Ovary (tissue), 3 donors: ENCODE measurements around the gene BOK.

Experiments used
- POLR2A ChIP-seq: fragments of 450-650 bp; IDR thresholded peaks from one replicate; pipeline ENCODE4 v1.6.1; 2017; ENCODE audit warnings: antibody characterized with exemption, mild to moderate bottlenecking, moderate library complexity
- TF ChIP-seq, protein P1 (sequence below), 3 donors: fragments of 450-650 bp in 2 of 3; fragments of 200-600 bp in 1 of 3; IDR thresholded peaks; one replicate each; pipeline versions ENCODE4 v1.5.1 to v1.8.0; 2016 to 2022; ENCODE audit warnings: antibody characterized with exemption in 3 of 3, mild to moderate bottlenecking in 1 of 3
- donor health status: DM: no; HTN: no; CAD: no.

DNA sequence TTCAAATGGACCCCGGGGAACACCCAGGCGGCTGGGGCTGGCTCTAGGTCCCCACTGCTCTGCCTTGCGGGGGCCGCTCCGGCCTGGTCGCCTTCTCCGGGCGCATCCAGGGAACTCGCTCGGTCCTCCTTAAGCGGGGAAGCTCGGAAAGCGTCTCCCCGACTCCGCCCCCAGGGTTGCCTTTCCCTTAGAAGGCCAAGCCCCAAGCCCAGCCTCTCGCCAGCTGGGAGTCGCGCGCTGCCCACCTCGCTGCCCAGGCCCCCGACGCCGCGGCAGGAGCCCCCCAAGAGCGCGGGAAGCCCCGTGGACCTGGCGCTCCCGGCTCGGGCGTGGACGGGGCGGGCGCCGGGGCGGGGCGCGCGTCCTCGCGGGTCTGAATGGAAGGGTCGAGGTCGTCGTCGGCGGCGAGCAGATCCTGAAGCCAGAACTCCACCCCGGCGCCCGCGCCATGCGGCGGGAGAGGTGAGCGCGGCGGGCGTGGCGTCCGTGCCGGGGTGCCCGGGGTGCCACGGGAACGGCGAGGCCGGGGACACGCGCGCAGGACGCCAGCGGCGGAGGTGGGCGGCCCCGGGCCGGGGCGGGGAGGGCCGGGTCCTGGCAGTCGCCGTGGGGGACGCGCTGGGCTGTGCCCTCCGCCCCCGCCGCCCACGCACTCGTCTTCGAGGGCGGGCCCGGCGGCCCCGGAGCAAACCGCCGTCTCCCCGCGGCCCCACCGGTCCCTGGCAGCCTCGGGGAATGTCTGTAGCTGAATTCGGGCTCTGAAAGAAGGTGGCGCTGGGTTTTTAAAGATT is at the start of gene BOK:
- TF ChIP-seq POLR2A: no peak
- TF ChIP-seq, protein P1, sequence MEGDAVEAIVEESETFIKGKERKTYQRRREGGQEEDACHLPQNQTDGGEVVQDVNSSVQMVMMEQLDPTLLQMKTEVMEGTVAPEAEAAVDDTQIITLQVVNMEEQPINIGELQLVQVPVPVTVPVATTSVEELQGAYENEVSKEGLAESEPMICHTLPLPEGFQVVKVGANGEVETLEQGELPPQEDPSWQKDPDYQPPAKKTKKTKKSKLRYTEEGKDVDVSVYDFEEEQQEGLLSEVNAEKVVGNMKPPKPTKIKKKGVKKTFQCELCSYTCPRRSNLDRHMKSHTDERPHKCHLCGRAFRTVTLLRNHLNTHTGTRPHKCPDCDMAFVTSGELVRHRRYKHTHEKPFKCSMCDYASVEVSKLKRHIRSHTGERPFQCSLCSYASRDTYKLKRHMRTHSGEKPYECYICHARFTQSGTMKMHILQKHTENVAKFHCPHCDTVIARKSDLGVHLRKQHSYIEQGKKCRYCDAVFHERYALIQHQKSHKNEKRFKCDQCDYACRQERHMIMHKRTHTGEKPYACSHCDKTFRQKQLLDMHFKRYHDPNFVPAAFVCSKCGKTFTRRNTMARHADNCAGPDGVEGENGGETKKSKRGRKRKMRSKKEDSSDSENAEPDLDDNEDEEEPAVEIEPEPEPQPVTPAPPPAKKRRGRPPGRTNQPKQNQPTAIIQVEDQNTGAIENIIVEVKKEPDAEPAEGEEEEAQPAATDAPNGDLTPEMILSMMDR (IDR thresholded peaks at IDR 0.05): no peak
